Kidney (tissue), 14 donors: ENCODE results near the gene CGB7. TPM values are rescaled to one million over a fixed set of nuclear protein-coding genes. Genes with fewer than 3 reads are reported as not detected.

Experiments used
- DNase-seq, 5 donors: peaks; one replicate each; pipeline ENCODE4 v3.0.0-alpha.2; 2013 to 2020
- FAIRE-seq: peaks from 2 replicates; lab custom pipeline; 2012; peaks lifted over from hg19 to GRCh38; lab: Jason Lieb, UNC
- H3K27ac ChIP-seq, 2 donors: one replicate each; pipeline ENCODE4 v1.7.0; 2013; ENCODE audit warnings: low read depth in 2 of 2, low read length in 2 of 2, inconsistent platforms in 1 of 2
- H3K27me3 ChIP-seq: one replicate; pipeline ENCODE4 v1.7.1; 2013; ENCODE audit warnings: low read length, inconsistent platforms; ENCODE audit not compliant: control insufficient read depth, insufficient read depth
- H3K36me3 ChIP-seq, 3 donors: one replicate each; pipeline versions ENCODE4 v1.7.0 to v1.7.1; 2013; ENCODE audit warnings: low read length in 3 of 3, control low read depth in 1 of 3, inconsistent platforms in 1 of 3; ENCODE audit not compliant: insufficient read depth in 3 of 3, control insufficient read depth in 2 of 3
- H3K4me1 ChIP-seq, 3 donors: one replicate each; pipeline versions ENCODE4 v1.7.0 to v1.7.1; 2013; ENCODE audit warnings: low read length in 3 of 3, inconsistent platforms in 1 of 3, low read depth in 1 of 3; ENCODE audit not compliant: control insufficient read depth in 2 of 3, insufficient read depth in 2 of 3
- H3K4me3 ChIP-seq, 3 donors: one replicate each; pipeline versions ENCODE4 v1.7.0 to v1.8.1; 2013; ENCODE audit warnings: low read length in 3 of 3, control low read depth in 1 of 3, inconsistent platforms in 1 of 3
- H3K9ac ChIP-seq, 3 donors: one replicate each; pipeline versions ENCODE4 v1.7.0 to v1.7.1; 2013; ENCODE audit warnings: low read length in 3 of 3, control low read depth in 1 of 3, inconsistent platforms in 1 of 3
- H3K9me3 ChIP-seq, 3 donors: one replicate each; pipeline versions ENCODE4 v1.7.0 to v1.7.1; 2013; ENCODE audit warnings: low read length in 3 of 3, control low read depth in 1 of 3, inconsistent platforms in 1 of 3; ENCODE audit not compliant: control insufficient read depth in 2 of 3, insufficient read depth in 1 of 3
- CTCF ChIP-seq: IDR thresholded peaks from 3 replicates; pipeline ENCODE4 v1.5.1; 2012; ENCODE audit warnings: mild to moderate bottlenecking, moderate library complexity, borderline replicate concordance; ENCODE audit not compliant: insufficient read depth; ENCODE audit errors: extremely low read depth
- intact Hi-C: fragments of 100-400 bp; cut with DNase I; formaldehyde crosslinking; loops from one replicate; pipeline ENCODE4 v1.11.1; 2022
- polyA plus RNA-seq: library from polyadenylated mRNA; stranded (reverse); fragments of 350-450 nt; fragmentation: Illumina TruSeq; extraction: RNeasy Lipid Tissue Mini Kit (QIAGEN cat#74804); gene quantifications from one replicate; pipeline ENCODE4 v1.2.3, GENCODE V29; 2014; ENCODE audit warnings: low read depth, low replicate concordance; ENCODE audit not compliant: insufficient read depth
- total RNA-seq: library from RNA; stranded (reverse); fragmentation: NEBNext Ultra II Directional; extraction: Animal tissue kit (Norgen Biotek cat#: 25700); gene quantifications from one replicate; pipeline ENCODE4 v1.2.1, GENCODE V29; 2021
- donor health status: control.
- donor health status: control.
- donor health status: control.
- donor health status: control.
- donor health status: control.
- donor health status: DM: yes; HTN: yes; CAD: no.
- donor health status: Normal renal cell carcinoma (clear cell type).

Gene CGB7
- total and polyA plus RNA-seq, 2 donors from 2014 or later, result not detected

- TF ChIP-seq CTCF, result no peak
- Histone ChIP-seq H3K27me3 (no peaks in the 10 kb centered on the region), H3K9me3 (no peaks in the 10 kb centered on the region), H3K4me3 (no peak overlapping the region), H3K4me1 (peaks cover 0 to 4% (median 1%) of the 10 kb centered on the region in 3 donors), H3K9ac (no peak overlapping the region), H3K36me3 (peaks cover 11 to 41% (median 20%) of the 10 kb centered on the region in 3 donors), H3K27ac (no peak overlapping the region)
- intact Hi-C loops, result no loop called here
- FAIRE-seq (no peak), DNase-seq (no peak)
Measured at GRCh38 chr19:49092686-49093085, 35.1 kb upstream of the CGB7 start.

GRCh38 chr19:49091391-49092038 lies 34.0 kb upstream of the CGB7 start:
- intact Hi-C loops, result no loop called here
- no peak for TF ChIP-seq CTCF
- no peaks in the 10 kb centered on the region for H3K9me3 ChIP-seq
- no peak for DNase-seq
- FAIRE-seq, result no peak
- no peak overlapping the region for H3K27ac ChIP-seq
- no peak overlapping the region for H3K9ac ChIP-seq
- H3K36me3 ChIP-seq, result peaks cover 11 to 34% (median 20%) of the 10 kb centered on the region in 3 donors
- H3K4me3 ChIP-seq, result no peak overlapping the region
- peaks cover 0 to 6% (median 6%) of the 10 kb centered on the region in 3 donors for H3K4me1 ChIP-seq
- H3K27me3 ChIP-seq, result no peaks in the 10 kb centered on the region

- peak overlapping the region; percentile 61 to 97 (median 83) for H3K9ac ChIP-seq
- peaks cover 0 to 13% (median 10%) of the 10 kb centered on the region in 3 donors for H3K4me1 ChIP-seq
- FAIRE-seq, result no peak
- H3K27me3 ChIP-seq, result no peaks in the 10 kb centered on the region
- H3K27ac ChIP-seq, result no peak overlapping the region
- H3K4me3 ChIP-seq, result peak overlapping the region; percentile 79 to 99 (median 95)
- intact Hi-C loops, result no loop called here
- DNase-seq, result no peak
- no peak for TF ChIP-seq CTCF
- H3K9me3 ChIP-seq, result no peaks in the 10 kb centered on the region
- H3K36me3 ChIP-seq, result peaks cover 8 to 12% (median 11%) of the 10 kb centered on the region in 3 donors
Measured at GRCh38 chr19:49086296-49086695, 28.7 kb upstream of the CGB7 start.

GRCh38 chr19:49085868-49086232 lies 28.3 kb upstream of the CGB7 start:
- H3K27ac ChIP-seq, result peak overlapping the region; percentile 91 to 92
- no peak for TF ChIP-seq CTCF
- H3K9me3 ChIP-seq, result no peaks in the 10 kb centered on the region
- DNase-seq, result no peak
- peak overlapping the region; percentile 61 to 97 (median 83) for H3K9ac ChIP-seq
- H3K27me3 ChIP-seq, result no peaks in the 10 kb centered on the region
- no peak for FAIRE-seq
- intact Hi-C loops, result no loop called here
- H3K36me3 ChIP-seq, result peaks cover 8% of the 10 kb centered on the region in 3 donors
- H3K4me1 ChIP-seq, result peaks cover 0 to 13% (median 10%) of the 10 kb centered on the region in 3 donors
- peak overlapping the region; percentile 79 to 99 (median 95) for H3K4me3 ChIP-seq
